ENCODE measurements around the gene CCNO. TPM values are rescaled to one million over a fixed set of nuclear protein-coding genes. Genes with fewer than 3 reads are reported as not detected.

CCNO gene
- total and polyA plus RNA-seq, 2 experiments from 2014 or later = not detected

DNA sequence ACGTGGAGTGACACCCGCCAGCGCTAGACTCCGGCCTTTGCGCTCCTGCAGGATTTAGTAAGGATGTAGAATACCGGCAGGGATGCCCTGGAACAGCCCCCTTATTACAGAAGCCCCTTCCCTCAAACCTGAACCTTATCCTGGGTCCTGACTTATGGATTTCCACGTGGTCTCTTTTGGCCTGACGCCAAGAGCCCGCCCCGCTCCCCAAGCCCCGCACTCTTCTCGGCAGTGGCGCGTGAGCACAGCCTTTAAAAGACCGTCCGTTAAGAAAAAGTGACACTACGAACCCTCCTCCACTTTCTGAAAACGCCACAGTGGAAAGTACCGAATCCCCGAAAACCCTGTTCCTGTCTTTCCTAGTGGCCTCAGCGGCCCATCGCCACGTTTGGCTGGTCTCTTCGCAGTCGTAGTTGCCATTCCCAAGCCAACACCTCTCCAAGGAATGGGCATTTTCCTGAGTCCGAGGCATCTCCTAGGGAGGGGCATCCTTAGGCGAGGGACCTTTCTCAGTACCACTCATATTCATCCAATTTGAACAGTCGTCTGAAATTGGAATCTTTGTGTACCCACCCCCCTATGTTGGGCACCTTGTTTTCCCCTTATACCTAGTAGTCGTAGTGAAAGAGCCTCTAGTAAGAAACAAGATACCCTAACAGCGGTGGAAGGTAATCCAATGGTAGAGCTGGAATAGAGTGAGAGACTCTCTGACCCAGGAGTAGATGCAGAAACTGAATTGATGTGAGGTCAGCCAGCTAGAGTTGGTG lies 5.6 kb downstream of the CCNO start:
- Histone ChIP-seq H3K4me2 (peak overlapping the region; percentile 84), H3K27ac (ENCODE audit: low read depth) (no peak overlapping the region), H3F3A (replicated peaks; ENCODE audit: low read depth) (peaks cover 24% of the 10 kb centered on the region), H3K27me3 (ENCODE audit: insufficient read depth) (peaks cover 100% of the 10 kb centered on the region), H3K79me2 (replicated peaks; ENCODE audit: insufficient read depth) (no peaks in the 10 kb centered on the region), H4K20me1 (replicated peaks; ENCODE audit: insufficient read depth) (peaks cover 49% of the 10 kb centered on the region), H3K9me2 (ENCODE audit: insufficient read depth) (no peaks in the 10 kb centered on the region), H3K36me3 (ENCODE audit: insufficient read depth) (no peaks in the 10 kb centered on the region), H3K4me1 (ENCODE audit: insufficient read depth) (peaks cover 31% of the 10 kb centered on the region), H3K4me3 (peak overlapping the region; percentile 66), H2AFZ (peak overlapping the region; percentile 92)
- peaks cover 5% of the 10 kb centered on the region; the same call in 2 of the 3 replicates for H3K9me3 Mint-ChIP-seq
- peaks cover 3% of the 10 kb centered on the region; the same call in 1 of the 3 replicates for H3K36me3 Mint-ChIP-seq (ENCODE audit: low read depth)
- peaks cover 97% of the 10 kb centered on the region for H3K27me3 Mint-ChIP-seq (ENCODE audit: insufficient read depth, low read depth, poor library complexity)
- ATAC-seq = no peak
- H3K4me1 Mint-ChIP-seq = peaks cover 33% of the 10 kb centered on the region
- no peak overlapping the region for H3K27ac Mint-ChIP-seq
- TF ChIP-seq EZH2 (IDR thresholded peaks at IDR 0.05; ENCODE audit: low read depth, unreplicated experiment) (peak; percentile 87), JUNB (IDR thresholded peaks at IDR 0.05; ENCODE audit: unreplicated experiment) (no peak), EZH2phosphoT487 (IDR thresholded peaks at IDR 0.05; ENCODE audit: unreplicated experiment) (peak; percentile 91), CREB1 (CRISPR knock-in tag; IDR thresholded peaks at IDR 0.05; ENCODE audit: low read depth) (no peak)
- DNase-seq (ENCODE audit: low spot score) = peak; percentile 26
- peak overlapping the region; percentile 73 for H3K4me3 Mint-ChIP-seq

DNA sequence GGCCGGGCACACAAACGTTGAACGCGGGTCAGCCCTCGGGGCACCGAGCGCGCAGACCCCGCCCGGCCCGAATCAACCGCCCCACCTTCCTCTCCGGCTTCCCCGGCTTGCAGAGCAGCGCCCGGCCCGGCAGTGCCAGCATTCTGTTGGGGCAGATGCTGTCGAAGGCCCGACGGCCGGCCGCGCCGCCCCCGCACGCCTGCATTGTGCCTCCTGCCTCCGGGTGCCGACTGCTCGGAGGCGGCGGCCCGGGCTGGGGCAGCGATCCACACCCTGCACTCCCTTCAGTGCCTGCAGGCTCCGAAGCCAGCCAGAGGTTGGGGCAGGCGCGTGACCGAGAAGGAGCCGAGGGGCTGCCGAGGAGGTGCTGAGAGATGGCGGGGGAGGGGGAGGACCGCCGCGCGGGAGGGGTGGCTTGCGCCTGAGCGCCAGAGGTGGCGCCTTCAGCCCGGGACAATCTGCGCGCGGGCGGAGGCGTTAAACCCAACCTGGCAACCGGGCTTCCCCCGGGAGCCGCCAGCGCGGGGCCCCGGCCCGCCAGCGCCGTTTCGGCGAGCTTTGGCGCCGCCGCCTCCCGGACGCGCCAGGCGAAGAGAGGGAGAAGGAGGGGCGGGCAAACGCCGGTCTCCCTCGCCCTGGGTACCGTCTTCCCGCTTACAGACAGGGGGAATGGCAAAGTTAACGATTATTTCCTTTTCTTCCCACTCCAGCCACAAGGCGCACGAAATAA lies 6.3 kb downstream of the CCNO start, which contains the start of gene MCIDAS:
MCIDAS (minus strand) TSS at position 382 of the 730 bp plus-strand sequence; CDS start at position 205, 177 bp downstream.
- peaks cover 100% of the 10 kb centered on the region for H3K27me3 ChIP-seq (ENCODE audit: insufficient read depth)
- DNase-seq (ENCODE audit: low spot score) (peak; percentile 89), ATAC-seq (peak; percentile 56)
- H3K4me3 ChIP-seq = peak within 1 kb of the TSS; percentile 66
- TF ChIP-seq, protein P1, sequence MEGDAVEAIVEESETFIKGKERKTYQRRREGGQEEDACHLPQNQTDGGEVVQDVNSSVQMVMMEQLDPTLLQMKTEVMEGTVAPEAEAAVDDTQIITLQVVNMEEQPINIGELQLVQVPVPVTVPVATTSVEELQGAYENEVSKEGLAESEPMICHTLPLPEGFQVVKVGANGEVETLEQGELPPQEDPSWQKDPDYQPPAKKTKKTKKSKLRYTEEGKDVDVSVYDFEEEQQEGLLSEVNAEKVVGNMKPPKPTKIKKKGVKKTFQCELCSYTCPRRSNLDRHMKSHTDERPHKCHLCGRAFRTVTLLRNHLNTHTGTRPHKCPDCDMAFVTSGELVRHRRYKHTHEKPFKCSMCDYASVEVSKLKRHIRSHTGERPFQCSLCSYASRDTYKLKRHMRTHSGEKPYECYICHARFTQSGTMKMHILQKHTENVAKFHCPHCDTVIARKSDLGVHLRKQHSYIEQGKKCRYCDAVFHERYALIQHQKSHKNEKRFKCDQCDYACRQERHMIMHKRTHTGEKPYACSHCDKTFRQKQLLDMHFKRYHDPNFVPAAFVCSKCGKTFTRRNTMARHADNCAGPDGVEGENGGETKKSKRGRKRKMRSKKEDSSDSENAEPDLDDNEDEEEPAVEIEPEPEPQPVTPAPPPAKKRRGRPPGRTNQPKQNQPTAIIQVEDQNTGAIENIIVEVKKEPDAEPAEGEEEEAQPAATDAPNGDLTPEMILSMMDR (conservative IDR thresholded peaks at IDR 0.05; ENCODE audit: low read depth in 2 of 2) = peak in 1 of 2 experiments; percentile 39; a peak in 1 of 4 replicates
- TF ChIP-seq, protein P2, sequence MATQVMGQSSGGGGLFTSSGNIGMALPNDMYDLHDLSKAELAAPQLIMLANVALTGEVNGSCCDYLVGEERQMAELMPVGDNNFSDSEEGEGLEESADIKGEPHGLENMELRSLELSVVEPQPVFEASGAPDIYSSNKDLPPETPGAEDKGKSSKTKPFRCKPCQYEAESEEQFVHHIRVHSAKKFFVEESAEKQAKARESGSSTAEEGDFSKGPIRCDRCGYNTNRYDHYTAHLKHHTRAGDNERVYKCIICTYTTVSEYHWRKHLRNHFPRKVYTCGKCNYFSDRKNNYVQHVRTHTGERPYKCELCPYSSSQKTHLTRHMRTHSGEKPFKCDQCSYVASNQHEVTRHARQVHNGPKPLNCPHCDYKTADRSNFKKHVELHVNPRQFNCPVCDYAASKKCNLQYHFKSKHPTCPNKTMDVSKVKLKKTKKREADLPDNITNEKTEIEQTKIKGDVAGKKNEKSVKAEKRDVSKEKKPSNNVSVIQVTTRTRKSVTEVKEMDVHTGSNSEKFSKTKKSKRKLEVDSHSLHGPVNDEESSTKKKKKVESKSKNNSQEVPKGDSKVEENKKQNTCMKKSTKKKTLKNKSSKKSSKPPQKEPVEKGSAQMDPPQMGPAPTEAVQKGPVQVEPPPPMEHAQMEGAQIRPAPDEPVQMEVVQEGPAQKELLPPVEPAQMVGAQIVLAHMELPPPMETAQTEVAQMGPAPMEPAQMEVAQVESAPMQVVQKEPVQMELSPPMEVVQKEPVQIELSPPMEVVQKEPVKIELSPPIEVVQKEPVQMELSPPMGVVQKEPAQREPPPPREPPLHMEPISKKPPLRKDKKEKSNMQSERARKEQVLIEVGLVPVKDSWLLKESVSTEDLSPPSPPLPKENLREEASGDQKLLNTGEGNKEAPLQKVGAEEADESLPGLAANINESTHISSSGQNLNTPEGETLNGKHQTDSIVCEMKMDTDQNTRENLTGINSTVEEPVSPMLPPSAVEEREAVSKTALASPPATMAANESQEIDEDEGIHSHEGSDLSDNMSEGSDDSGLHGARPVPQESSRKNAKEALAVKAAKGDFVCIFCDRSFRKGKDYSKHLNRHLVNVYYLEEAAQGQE (IDR thresholded peaks at IDR 0.05; ENCODE audit: unreplicated experiment) = no peak
- TF ChIP-seq EZH2 (IDR thresholded peaks at IDR 0.05; ENCODE audit: low read depth, unreplicated experiment) = peak; percentile 67
- peaks cover 30% of the 10 kb centered on the region for H3K4me1 ChIP-seq (ENCODE audit: insufficient read depth)
- no peak within 1 kb of the TSS for H3K27ac Mint-ChIP-seq
- H3K4me1 Mint-ChIP-seq = peaks cover 35% of the 10 kb centered on the region
- no peaks in the 10 kb centered on the region; the same call in 2 of the 3 replicates for H3K36me3 Mint-ChIP-seq (ENCODE audit: low read depth)
- H3K9me3 Mint-ChIP-seq = peaks cover 3% of the 10 kb centered on the region; the same call in 1 of the 3 replicates
- H3F3A ChIP-seq (replicated peaks; ENCODE audit: low read depth) = peaks cover 20% of the 10 kb centered on the region
- no peaks in the 10 kb centered on the region for H3K36me3 ChIP-seq (ENCODE audit: insufficient read depth)
- H2AFZ ChIP-seq = peak within 1 kb of the TSS; percentile 92
- peak within 1 kb of the TSS; percentile 84 for H3K4me2 ChIP-seq
- H3K9me2 ChIP-seq (ENCODE audit: insufficient read depth) = no peaks in the 10 kb centered on the region
- H3K27me3 Mint-ChIP-seq (ENCODE audit: insufficient read depth, low read depth, poor library complexity) = peaks cover 97% of the 10 kb centered on the region
- no peaks in the 10 kb centered on the region for H3K79me2 ChIP-seq (replicated peaks; ENCODE audit: insufficient read depth)
- peaks cover 53% of the 10 kb centered on the region for H4K20me1 ChIP-seq (replicated peaks; ENCODE audit: insufficient read depth)
- H3K27ac ChIP-seq (ENCODE audit: low read depth) = no peak within 1 kb of the TSS
- H3K4me3 Mint-ChIP-seq = peak within 1 kb of the TSS; percentile 73
